ENCODE results near the gene IL17RD. TPM values are rescaled to one million over a fixed set of nuclear protein-coding genes. Genes with fewer than 3 reads are reported as not detected.

Gene IL17RD
- total RNA-seq, 2 experiments from 2014 or later: 0.02 to 0.14 TPM

DNA sequence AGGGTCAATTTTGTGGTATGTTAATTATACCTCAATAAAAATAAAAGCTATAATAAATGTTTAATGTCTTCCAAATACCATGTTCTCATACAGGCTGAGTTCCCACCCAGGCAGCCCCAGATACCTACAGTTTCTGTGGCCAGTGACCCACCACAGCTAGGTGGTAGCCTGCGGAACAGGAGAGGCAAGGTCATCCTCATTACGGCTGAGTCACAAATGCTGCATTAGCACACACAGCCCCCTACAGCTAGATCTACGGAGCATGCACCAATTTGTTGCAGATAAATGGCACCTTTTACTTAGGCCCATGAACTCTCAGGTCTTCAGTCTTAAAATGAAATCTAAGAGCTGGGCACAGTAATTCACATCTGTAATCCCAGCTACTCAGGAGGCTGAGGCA, 99.6 kb downstream of the IL17RD start:
- intact Hi-C loops (cut with micrococcal nuclease): no loop called here
- H3K27me3 Mint-ChIP-seq: peaks cover 6% of the 10 kb centered on the region
- no peaks in the 10 kb centered on the region for H3K9me3 Mint-ChIP-seq
- no peak for DNase-seq
- no peaks in the 10 kb centered on the region for H3K36me3 Mint-ChIP-seq
- peaks cover 2% of the 10 kb centered on the region for H3K4me1 Mint-ChIP-seq (ENCODE audit: low read depth)
- ChIA-PET POLR2A (no interaction called here), CTCF (interaction anchor here (1.6 kb wide), 1 partner anchor 70 kb away, joined by 3 read pairs; no protein-coding TSS in a partner anchor)
- no peak overlapping the region for H3K4me3 Mint-ChIP-seq
- no peak overlapping the region for H3K27ac Mint-ChIP-seq

DNA sequence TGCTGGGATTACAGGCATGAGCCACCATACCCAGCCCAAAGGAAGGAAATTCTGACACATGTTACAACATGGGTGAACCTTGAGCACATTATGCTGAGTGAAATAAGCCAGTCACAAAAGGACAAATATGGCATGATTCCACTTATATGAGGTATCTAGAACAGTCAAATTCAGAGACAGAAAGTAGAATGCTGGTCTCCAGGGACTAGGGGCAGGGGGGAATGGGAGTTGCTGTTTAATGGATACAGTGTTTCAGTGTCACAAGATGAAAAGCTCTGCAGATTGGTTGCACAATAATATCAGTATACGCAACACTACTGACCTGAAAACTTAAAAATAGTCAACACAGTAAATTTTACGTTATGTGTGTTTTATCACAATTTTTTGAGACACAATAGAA, 100.6 kb downstream of the IL17RD start:
- no peak for DNase-seq
- CTCF ChIA-PET: interaction anchor here (1.6 kb wide), 1 partner anchor 69 kb away, joined by 3 read pairs; no protein-coding TSS in a partner anchor
- Mint-ChIP-seq H3K27ac (no peak overlapping the region), H3K4me1 (ENCODE audit: low read depth) (peaks cover 2% of the 10 kb centered on the region), H3K36me3 (no peaks in the 10 kb centered on the region), H3K27me3 (peaks cover 4% of the 10 kb centered on the region), H3K4me3 (no peak overlapping the region), H3K9me3 (no peaks in the 10 kb centered on the region)
- POLR2A ChIA-PET: no interaction called here
- intact Hi-C loops (cut with micrococcal nuclease): no loop called here

GRCh38 chr3:57064001-57064400, 101.2 kb downstream of the IL17RD start:
- ChIA-PET POLR2A (no interaction called here), CTCF (no interaction called here)
- H3K27me3 Mint-ChIP-seq: peaks cover 4% of the 10 kb centered on the region
- no peaks in the 10 kb centered on the region for H3K36me3 Mint-ChIP-seq
- intact Hi-C loops (cut with micrococcal nuclease): no loop called here
- no peak for DNase-seq
- peaks cover 2% of the 10 kb centered on the region for H3K4me1 Mint-ChIP-seq (ENCODE audit: low read depth)
- H3K4me3 Mint-ChIP-seq: no peak overlapping the region
- no peaks in the 10 kb centered on the region for H3K9me3 Mint-ChIP-seq
- H3K27ac Mint-ChIP-seq: no peak overlapping the region

- intact Hi-C loops (cut with micrococcal nuclease): no loop called here
- ChIA-PET CTCF (no interaction called here), POLR2A (no interaction called here)
- Mint-ChIP-seq H3K4me1 (ENCODE audit: low read depth) (no peaks in the 10 kb centered on the region), H3K27me3 (peaks cover 2% of the 10 kb centered on the region), H3K9me3 (no peaks in the 10 kb centered on the region), H3K27ac (no peak overlapping the region), H3K36me3 (no peaks in the 10 kb centered on the region), H3K4me3 (no peak overlapping the region)
- no peak for DNase-seq
Observed at GRCh38 chr3:57063032-57063431, 102.1 kb downstream of the IL17RD start.

DNA sequence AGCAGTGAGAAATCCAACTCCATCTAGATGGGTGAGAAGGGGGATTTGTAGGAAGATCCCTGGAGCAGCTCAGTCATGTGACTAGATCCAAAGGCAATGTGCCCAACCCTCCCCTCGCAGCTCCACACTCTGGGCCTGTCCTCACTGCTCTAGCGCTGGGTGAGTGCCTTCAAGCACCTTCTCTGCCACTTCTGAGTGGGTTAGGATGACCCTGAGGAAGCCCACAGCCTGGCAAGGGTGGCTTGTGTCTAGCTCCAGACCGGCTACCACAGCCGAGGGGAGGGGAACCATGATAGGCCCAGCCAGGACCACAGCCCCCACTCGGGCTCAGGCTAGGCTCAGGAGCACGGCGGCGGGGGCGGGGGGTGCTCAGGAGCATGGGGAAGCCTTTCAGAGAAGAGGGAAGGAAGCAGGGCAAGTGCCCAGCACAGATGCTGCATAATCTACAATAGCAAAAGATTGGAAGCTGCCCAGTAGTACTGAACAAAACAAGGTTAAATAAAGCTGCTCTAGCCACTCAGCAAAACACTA, 103.0 kb downstream of the IL17RD start:
- intact Hi-C loops (cut with micrococcal nuclease): no loop called here
- no peaks in the 10 kb centered on the region for H3K36me3 Mint-ChIP-seq
- POLR2A ChIA-PET: no interaction called here
- H3K4me1 Mint-ChIP-seq (ENCODE audit: low read depth): no peaks in the 10 kb centered on the region
- H3K27me3 Mint-ChIP-seq: peaks cover 4% of the 10 kb centered on the region
- no peak overlapping the region for H3K4me3 Mint-ChIP-seq
- CTCF ChIA-PET: interaction anchor here (1.0 kb wide), 1 partner anchor 37 kb away, joined by 3 read pairs; no protein-coding TSS in a partner anchor
- no peaks in the 10 kb centered on the region for H3K9me3 Mint-ChIP-seq
- no peak overlapping the region for H3K27ac Mint-ChIP-seq
- no peak for DNase-seq

GRCh38 chr3:57061556-57061955, 103.6 kb downstream of the IL17RD start:
- no peaks in the 10 kb centered on the region for H3K36me3 Mint-ChIP-seq

GRCh38 chr3:57060089-57060821, 104.9 kb downstream of the IL17RD start, which contains the start of gene SPATA12:
TSS of gene SPATA12 (plus strand) at chr3:57060664. CDS start at chr3:57073695, 13,031 bp downstream.
- CTCF ChIA-PET: no interaction called here
- H3K27ac Mint-ChIP-seq: no peak within 1 kb of the TSS

More at GRCh38 chr3:57061556-57061955, 103.6 kb downstream of the IL17RD start:
- H3K4me1 Mint-ChIP-seq (ENCODE audit: low read depth): no peaks in the 10 kb centered on the region
- H3K4me3 Mint-ChIP-seq: no peak overlapping the region
- no peaks in the 10 kb centered on the region for H3K9me3 Mint-ChIP-seq
- no peak overlapping the region for H3K27ac Mint-ChIP-seq
- CTCF ChIA-PET: interaction anchor here (1.0 kb wide), 1 partner anchor 38 kb away, joined by 3 read pairs; no protein-coding TSS in a partner anchor
- intact Hi-C loops (cut with micrococcal nuclease): no loop called here
- DNase-seq: no peak
- POLR2A ChIA-PET: no interaction called here
- peaks cover 6% of the 10 kb centered on the region for H3K27me3 Mint-ChIP-seq

DNA sequence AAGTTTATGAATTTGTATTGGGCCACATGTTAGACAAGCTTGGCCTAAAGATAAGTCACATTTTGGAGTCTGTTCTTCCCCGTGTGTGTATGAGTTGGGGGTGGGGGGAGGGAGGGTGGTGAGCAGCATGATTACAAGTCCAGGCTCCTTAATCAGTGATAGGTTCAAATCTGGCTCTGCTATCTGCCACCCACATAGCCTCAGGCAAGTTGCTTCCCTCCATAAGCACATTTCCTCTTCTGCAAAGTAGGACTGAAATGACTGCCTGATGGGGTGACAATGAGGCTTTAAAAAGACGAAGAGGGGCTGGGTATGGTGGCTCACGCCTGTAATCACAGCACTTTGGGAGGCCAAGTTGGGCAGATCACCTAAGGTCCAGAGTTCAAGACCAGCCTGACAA, 105.7 kb downstream of the IL17RD start:
- CTCF ChIA-PET: no interaction called here
- DNase-seq: no peak
- H3K4me1 Mint-ChIP-seq (ENCODE audit: low read depth): no peaks in the 10 kb centered on the region
- POLR2A ChIA-PET: no interaction called here
- peaks cover 8% of the 10 kb centered on the region for H3K27me3 Mint-ChIP-seq
- H3K36me3 Mint-ChIP-seq: no peaks in the 10 kb centered on the region
- no peaks in the 10 kb centered on the region for H3K9me3 Mint-ChIP-seq
- H3K4me3 Mint-ChIP-seq: no peak overlapping the region
- no peak overlapping the region for H3K27ac Mint-ChIP-seq
- intact Hi-C loops (cut with micrococcal nuclease): no loop called here

More at GRCh38 chr3:57060089-57060821, 104.9 kb downstream of the IL17RD start, which contains the start of gene SPATA12:
- DNase-seq: peak; percentile 10
- intact Hi-C loops (cut with micrococcal nuclease): no loop called here
- POLR2A ChIA-PET: no interaction called here
- no peaks in the 10 kb centered on the region for H3K4me1 Mint-ChIP-seq (ENCODE audit: low read depth)
- H3K27me3 Mint-ChIP-seq: peaks cover 8% of the 10 kb centered on the region
- H3K36me3 Mint-ChIP-seq: no peaks in the 10 kb centered on the region
- no peak within 1 kb of the TSS for H3K4me3 Mint-ChIP-seq
- H3K9me3 Mint-ChIP-seq: no peaks in the 10 kb centered on the region

DNA sequence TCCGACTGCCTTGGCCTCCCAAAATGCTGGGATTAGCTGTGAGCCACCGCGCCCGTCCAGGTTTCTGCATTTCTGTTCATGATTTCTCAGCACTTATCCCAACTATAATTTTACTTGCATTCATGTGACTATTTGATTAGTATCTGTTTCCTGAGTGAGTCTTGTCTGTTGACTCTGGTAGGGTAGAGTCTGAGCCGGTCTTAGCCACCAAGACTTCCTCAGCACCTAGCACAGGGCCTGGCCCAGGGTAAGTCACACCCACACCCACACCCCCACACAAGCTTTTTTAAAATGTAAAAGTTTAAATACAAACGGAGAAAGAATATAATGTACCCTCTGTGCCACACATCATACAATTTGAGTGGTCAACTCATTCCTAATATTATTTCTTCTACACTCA, 107.8 kb downstream of the IL17RD start:
- DNase-seq: no peak
- Mint-ChIP-seq H3K36me3 (no peaks in the 10 kb centered on the region), H3K4me1 (ENCODE audit: low read depth) (no peaks in the 10 kb centered on the region), H3K27ac (no peak overlapping the region), H3K9me3 (no peaks in the 10 kb centered on the region), H3K4me3 (no peak overlapping the region), H3K27me3 (peaks cover 10% of the 10 kb centered on the region)
- intact Hi-C loops (cut with micrococcal nuclease): no loop called here
- ChIA-PET POLR2A (no interaction called here), CTCF (no interaction called here)

DNA sequence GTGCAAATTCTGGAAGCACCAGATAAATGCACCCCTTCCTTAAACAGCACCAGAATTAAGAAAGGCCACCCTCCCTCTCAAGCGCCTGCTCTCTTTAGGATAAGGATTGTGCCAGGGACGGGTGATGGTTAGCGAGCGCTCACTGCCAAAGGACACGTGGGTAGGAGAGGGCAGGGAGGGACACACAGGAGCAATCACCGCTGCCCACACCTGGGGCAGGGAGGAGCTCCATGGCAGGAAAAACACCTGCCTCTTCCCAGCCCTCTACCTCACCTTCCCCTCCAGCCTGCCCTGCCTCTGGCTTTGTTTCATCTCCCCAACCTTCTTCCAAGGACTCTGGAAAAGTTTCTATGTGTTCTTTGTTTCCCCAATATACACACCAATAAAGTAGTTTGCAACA, 112.0 kb downstream of the IL17RD start:
- no peaks in the 10 kb centered on the region for H3K4me1 Mint-ChIP-seq (ENCODE audit: low read depth)
- ChIA-PET CTCF (no interaction called here), POLR2A (no interaction called here)
- H3K27ac Mint-ChIP-seq: no peak overlapping the region
- peaks cover 9% of the 10 kb centered on the region for H3K27me3 Mint-ChIP-seq
- DNase-seq: no peak
- no peak overlapping the region for H3K4me3 Mint-ChIP-seq
- H3K36me3 Mint-ChIP-seq: no peaks in the 10 kb centered on the region
- intact Hi-C loops (cut with micrococcal nuclease): no loop called here
- no peaks in the 10 kb centered on the region for H3K9me3 Mint-ChIP-seq

GRCh38 chr3:57052662-57053061, 112.5 kb downstream of the IL17RD start:
- CTCF ChIA-PET: no interaction called here
- Mint-ChIP-seq H3K27me3 (peaks cover 11% of the 10 kb centered on the region), H3K27ac (no peak overlapping the region), H3K9me3 (no peaks in the 10 kb centered on the region), H3K4me3 (no peak overlapping the region), H3K36me3 (no peaks in the 10 kb centered on the region), H3K4me1 (ENCODE audit: low read depth) (no peaks in the 10 kb centered on the region)
- intact Hi-C loops (cut with micrococcal nuclease): no loop called here
- DNase-seq: no peak
- POLR2A ChIA-PET: no interaction called here

- ChIA-PET CTCF (no interaction called here), POLR2A (no interaction called here)
- Mint-ChIP-seq H3K4me1 (ENCODE audit: low read depth) (no peaks in the 10 kb centered on the region), H3K27me3 (peaks cover 6% of the 10 kb centered on the region), H3K27ac (no peak overlapping the region), H3K4me3 (no peak overlapping the region), H3K9me3 (no peaks in the 10 kb centered on the region), H3K36me3 (no peaks in the 10 kb centered on the region)
- intact Hi-C loops (cut with micrococcal nuclease): no loop called here
- DNase-seq: no peak
Observed at GRCh38 chr3:57048728-57049127, 116.4 kb downstream of the IL17RD start.

Measured in activated CD4-positive, alpha-beta memory T cell treated with anti-CD3 and anti-CD28 coated beads for 36 hours (primary cell).